Measurements from ENCODE around the gene NFIB.

DNA sequence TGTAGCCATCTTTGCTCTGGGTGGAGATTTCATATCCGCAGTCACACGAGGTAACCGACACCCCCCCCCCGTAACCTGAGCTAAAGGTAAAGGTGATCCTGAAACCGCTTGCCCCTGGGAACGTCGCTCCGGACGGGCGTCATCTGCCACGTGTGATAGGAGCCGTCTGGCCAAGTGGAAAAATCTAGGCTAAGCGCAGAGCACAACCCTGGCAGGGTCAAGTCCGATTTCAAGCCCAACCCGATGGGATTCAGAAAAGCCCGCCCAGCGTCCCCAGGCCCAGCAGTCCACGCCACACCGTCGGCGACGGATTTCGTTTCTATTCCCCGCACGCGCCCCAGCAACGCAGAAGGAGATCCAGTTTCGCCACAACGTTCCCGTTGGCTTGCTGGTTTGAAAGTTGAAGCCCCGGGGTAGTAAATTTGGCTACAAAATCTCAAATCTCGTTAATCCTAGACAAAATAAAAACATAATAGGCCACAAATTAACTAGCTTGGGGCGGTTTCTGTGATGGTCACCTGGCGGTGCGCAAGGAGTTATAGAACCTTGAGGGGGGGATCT, 32.4 kb upstream of the NFIB start:
- TF ChIP-seq POLR2A (IDR thresholded peaks at IDR 0.05; ENCODE audit: low read depth, low read length) (no peak), GABPA (IDR thresholded peaks at IDR 0.05; ENCODE audit: low read depth) (no peak), JUND (IDR thresholded peaks at IDR 0.05; ENCODE audit: low read depth, low read length) (no peak), EZH2 (IDR thresholded peaks at IDR 0.05; ENCODE audit: borderline replicate concordance, control insufficient read depth, low read depth, low read length) (no peak), CEBPB (IDR thresholded peaks at IDR 0.05; ENCODE audit: borderline replicate concordance in 1 of 2, low read depth in 2 of 2, low read length in 2 of 2) (no peak), SIN3A (IDR thresholded peaks at IDR 0.05; ENCODE audit: low read depth, low read length) (no peak)
- TF ChIP-seq, protein P1, sequence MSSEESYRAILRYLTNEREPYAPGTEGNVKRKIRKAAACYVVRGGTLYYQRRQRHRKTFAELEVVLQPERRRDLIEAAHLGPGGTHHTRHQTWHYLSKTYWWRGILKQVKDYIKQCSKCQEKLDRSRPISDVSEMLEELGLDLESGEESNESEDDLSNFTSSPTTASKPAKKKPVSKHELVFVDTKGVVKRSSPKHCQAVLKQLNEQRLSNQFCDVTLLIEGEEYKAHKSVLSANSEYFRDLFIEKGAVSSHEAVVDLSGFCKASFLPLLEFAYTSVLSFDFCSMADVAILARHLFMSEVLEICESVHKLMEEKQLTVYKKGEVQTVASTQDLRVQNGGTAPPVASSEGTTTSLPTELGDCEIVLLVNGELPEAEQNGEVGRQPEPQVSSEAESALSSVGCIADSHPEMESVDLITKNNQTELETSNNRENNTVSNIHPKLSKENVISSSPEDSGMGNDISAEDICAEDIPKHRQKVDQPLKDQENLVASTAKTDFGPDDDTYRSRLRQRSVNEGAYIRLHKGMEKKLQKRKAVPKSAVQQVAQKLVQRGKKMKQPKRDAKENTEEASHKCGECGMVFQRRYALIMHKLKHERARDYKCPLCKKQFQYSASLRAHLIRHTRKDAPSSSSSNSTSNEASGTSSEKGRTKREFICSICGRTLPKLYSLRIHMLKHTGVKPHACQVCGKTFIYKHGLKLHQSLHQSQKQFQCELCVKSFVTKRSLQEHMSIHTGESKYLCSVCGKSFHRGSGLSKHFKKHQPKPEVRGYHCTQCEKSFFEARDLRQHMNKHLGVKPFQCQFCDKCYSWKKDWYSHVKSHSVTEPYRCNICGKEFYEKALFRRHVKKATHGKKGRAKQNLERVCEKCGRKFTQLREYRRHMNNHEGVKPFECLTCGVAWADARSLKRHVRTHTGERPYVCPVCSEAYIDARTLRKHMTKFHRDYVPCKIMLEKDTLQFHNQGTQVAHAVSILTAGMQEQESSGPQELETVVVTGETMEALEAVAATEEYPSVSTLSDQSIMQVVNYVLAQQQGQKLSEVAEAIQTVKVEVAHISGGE (CRISPR knock-in tag; IDR thresholded peaks at IDR 0.05) = no peak

Data from GM12878 (cell line).